GM21717 (cell line): ENCODE measurements around the gene MRPL19.

Experiments
- ATAC-seq: cut with Tn5 transposase; IDR thresholded peaks from one replicate; pipeline ENCODE4 v1.9.1; 2021; ENCODE audit warnings: mild to moderate bottlenecking, moderate library complexity; ENCODE audit not compliant: unreplicated experiment

The MRPL19 gene

GRCh38 chr2:75728614-75729419 lies 82.2 kb downstream of the MRPL19 start:
- ATAC-seq = no peak

- ATAC-seq = no peak
Measured at GRCh38 chr2:75729861-75730260, 83.3 kb downstream of the MRPL19 start.

- ATAC-seq = no peak
Measured at GRCh38 chr2:75736276-75736675, 89.7 kb downstream of the MRPL19 start.

GRCh38 chr2:75737961-75738360 lies 91.4 kb downstream of the MRPL19 start:
- no peak for ATAC-seq
